ENCODE results near the gene HINT3. TPM values are rescaled to one million over a fixed set of nuclear protein-coding genes. Genes with fewer than 3 reads are reported as not detected.

HINT3 gene
- total and polyA plus RNA-seq, 2 experiments from 2014 or later: 1.8 to 8.0 TPM

DNA sequence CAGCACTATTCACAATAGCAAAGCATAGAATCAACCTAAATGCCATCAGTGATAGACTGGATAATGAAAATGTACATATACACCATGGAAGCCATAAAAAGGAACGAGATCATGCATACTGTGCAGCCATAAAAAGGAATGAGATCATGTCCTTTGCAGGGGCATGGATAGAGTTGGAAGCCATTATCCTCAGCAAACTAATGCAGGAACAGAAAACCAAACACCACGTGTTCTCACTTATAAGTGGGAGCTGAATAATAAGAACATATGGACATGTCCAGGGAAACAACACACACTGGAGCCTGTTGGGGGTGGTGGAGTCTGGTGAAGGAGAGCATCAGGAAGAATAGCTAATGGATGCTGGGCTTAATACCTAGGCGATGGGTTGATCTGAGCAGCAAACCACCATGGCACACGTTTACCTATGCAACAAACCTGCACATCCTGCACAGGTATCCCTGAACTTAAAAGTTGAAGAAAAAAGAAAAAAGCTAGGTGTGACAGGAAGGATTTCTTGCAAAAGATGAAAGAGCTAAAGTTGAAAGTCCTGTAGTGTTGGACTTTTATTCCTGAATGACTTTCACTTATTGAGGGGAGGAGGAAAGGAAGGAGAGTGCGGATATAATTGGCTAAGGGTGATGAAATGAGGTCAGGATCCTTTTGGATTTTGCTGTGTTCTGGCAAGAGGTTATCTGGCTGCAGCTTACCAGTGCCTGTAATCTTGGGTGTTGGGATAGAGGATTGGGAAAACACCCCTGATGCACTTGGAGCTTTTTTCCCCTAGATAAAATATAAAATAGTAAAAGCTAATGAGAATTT lies 38.3 kb downstream of the HINT3 start:
- Histone ChIP-seq H3K4me1 (ENCODE audit: insufficient read depth) (peaks cover 4% of the 10 kb centered on the region), H4K20me1 (replicated peaks; ENCODE audit: insufficient read depth) (peaks cover 12% of the 10 kb centered on the region), H3K27ac (ENCODE audit: low read depth) (peak overlapping the region; percentile 26; the same call in 1 of the 2 replicates), H3K36me3 (ENCODE audit: insufficient read depth) (0 out of 2 replicates have a peak, but pooled peaks cover 10% of the 10 kb centered on the region), H3F3A (replicated peaks; ENCODE audit: low read depth) (no peaks in the 10 kb centered on the region), H3K9me2 (ENCODE audit: insufficient read depth) (no peaks in the 10 kb centered on the region), H3K79me2 (replicated peaks; ENCODE audit: insufficient read depth) (peaks cover 55% of the 10 kb centered on the region), H3K4me2 (no peak overlapping the region), H3K27me3 (ENCODE audit: insufficient read depth) (no peaks in the 10 kb centered on the region), H2AFZ (no peak overlapping the region), H3K4me3 (no peak overlapping the region)
- ATAC-seq (no peak), DNase-seq (ENCODE audit: low spot score) (no peak)
- no peak overlapping the region for H3K4me3 Mint-ChIP-seq
- peaks cover 8% of the 10 kb centered on the region; the same call in 2 of the 3 replicates for H3K4me1 Mint-ChIP-seq
- no peaks in the 10 kb centered on the region for H3K9me3 Mint-ChIP-seq
- peaks cover 25% of the 10 kb centered on the region for H3K36me3 Mint-ChIP-seq (ENCODE audit: low read depth)
- no peaks in the 10 kb centered on the region for H3K27me3 Mint-ChIP-seq (ENCODE audit: insufficient read depth, low read depth, poor library complexity)
- H3K27ac Mint-ChIP-seq: no peak overlapping the region
- no peak for TF ChIP-seq CREB1 (CRISPR knock-in tag; IDR thresholded peaks at IDR 0.05; ENCODE audit: low read depth)
- TF ChIP-seq JUNB (IDR thresholded peaks at IDR 0.05; ENCODE audit: unreplicated experiment): no peak
- no peak for TF ChIP-seq ZNF331 (CRISPR knock-in tag; IDR thresholded peaks at IDR 0.05; ENCODE audit: low read depth)
- TF ChIP-seq, protein P1, sequence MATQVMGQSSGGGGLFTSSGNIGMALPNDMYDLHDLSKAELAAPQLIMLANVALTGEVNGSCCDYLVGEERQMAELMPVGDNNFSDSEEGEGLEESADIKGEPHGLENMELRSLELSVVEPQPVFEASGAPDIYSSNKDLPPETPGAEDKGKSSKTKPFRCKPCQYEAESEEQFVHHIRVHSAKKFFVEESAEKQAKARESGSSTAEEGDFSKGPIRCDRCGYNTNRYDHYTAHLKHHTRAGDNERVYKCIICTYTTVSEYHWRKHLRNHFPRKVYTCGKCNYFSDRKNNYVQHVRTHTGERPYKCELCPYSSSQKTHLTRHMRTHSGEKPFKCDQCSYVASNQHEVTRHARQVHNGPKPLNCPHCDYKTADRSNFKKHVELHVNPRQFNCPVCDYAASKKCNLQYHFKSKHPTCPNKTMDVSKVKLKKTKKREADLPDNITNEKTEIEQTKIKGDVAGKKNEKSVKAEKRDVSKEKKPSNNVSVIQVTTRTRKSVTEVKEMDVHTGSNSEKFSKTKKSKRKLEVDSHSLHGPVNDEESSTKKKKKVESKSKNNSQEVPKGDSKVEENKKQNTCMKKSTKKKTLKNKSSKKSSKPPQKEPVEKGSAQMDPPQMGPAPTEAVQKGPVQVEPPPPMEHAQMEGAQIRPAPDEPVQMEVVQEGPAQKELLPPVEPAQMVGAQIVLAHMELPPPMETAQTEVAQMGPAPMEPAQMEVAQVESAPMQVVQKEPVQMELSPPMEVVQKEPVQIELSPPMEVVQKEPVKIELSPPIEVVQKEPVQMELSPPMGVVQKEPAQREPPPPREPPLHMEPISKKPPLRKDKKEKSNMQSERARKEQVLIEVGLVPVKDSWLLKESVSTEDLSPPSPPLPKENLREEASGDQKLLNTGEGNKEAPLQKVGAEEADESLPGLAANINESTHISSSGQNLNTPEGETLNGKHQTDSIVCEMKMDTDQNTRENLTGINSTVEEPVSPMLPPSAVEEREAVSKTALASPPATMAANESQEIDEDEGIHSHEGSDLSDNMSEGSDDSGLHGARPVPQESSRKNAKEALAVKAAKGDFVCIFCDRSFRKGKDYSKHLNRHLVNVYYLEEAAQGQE (IDR thresholded peaks at IDR 0.05; ENCODE audit: unreplicated experiment): no peak
- TF ChIP-seq, protein P2, sequence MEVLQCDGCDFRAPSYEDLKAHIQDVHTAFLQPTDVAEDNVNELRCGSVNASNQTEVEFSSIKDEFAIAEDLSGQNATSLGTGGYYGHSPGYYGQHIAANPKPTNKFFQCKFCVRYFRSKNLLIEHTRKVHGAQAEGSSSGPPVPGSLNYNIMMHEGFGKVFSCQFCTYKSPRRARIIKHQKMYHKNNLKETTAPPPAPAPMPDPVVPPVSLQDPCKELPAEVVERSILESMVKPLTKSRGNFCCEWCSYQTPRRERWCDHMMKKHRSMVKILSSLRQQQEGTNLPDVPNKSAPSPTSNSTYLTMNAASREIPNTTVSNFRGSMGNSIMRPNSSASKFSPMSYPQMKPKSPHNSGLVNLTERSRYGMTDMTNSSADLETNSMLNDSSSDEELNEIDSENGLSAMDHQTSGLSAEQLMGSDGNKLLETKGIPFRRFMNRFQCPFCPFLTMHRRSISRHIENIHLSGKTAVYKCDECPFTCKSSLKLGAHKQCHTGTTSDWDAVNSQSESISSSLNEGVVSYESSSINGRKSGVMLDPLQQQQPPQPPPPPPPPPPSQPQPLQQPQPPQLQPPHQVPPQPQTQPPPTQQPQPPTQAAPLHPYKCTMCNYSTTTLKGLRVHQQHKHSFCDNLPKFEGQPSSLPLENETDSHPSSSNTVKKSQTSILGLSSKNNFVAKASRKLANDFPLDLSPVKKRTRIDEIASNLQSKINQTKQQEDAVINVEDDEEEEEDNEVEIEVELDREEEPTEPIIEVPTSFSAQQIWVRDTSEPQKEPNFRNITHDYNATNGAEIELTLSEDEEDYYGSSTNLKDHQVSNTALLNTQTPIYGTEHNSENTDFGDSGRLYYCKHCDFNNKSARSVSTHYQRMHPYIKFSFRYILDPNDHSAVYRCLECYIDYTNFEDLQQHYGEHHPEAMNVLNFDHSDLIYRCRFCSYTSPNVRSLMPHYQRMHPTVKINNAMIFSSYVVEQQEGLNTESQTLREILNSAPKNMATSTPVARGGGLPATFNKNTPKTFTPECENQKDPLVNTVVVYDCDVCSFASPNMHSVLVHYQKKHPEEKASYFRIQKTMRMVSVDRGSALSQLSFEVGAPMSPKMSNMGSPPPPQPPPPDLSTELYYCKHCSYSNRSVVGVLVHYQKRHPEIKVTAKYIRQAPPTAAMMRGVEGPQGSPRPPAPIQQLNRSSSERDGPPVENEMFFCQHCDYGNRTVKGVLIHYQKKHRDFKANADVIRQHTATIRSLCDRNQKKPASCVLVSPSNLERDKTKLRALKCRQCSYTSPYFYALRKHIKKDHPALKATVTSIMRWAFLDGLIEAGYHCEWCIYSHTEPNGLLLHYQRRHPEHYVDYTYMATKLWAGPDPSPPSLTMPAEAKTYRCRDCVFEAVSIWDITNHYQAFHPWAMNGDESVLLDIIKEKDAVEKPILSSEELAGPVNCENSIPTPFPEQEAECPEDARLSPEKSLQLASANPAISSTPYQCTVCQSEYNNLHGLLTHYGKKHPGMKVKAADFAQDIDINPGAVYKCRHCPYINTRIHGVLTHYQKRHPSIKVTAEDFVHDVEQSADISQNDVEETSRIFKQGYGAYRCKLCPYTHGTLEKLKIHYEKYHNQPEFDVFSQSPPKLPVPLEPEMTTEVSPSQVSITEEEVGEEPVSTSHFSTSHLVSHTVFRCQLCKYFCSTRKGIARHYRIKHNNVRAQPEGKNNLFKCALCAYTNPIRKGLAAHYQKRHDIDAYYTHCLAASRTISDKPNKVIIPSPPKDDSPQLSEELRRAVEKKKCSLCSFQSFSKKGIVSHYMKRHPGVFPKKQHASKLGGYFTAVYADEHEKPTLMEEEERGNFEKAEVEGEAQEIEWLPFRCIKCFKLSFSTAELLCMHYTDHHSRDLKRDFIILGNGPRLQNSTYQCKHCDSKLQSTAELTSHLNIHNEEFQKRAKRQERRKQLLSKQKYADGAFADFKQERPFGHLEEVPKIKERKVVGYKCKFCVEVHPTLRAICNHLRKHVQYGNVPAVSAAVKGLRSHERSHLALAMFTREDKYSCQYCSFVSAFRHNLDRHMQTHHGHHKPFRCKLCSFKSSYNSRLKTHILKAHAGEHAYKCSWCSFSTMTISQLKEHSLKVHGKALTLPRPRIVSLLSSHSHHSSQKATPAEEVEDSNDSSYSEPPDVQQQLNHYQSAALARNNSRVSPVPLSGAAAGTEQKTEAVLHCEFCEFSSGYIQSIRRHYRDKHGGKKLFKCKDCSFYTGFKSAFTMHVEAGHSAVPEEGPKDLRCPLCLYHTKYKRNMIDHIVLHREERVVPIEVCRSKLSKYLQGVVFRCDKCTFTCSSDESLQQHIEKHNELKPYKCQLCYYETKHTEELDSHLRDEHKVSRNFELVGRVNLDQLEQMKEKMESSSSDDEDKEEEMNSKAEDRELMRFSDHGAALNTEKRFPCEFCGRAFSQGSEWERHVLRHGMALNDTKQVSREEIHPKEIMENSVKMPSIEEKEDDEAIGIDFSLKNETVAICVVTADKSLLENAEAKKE (CRISPR knock-in tag; IDR thresholded peaks at IDR 0.05): no peak
- TF ChIP-seq POLR2AphosphoS5 (IDR thresholded peaks at IDR 0.05; ENCODE audit: low read depth): no peak
- no peak for TF ChIP-seq STAT1 (IDR thresholded peaks at IDR 0.05; ENCODE audit: unreplicated experiment)
- no peak for TF ChIP-seq CTCF (conservative IDR thresholded peaks at IDR 0.05; ENCODE audit: low read depth in 2 of 2)
- no peak for TF ChIP-seq NANOG (IDR thresholded peaks at IDR 0.05; ENCODE audit: borderline replicate concordance)
- no peak for TF ChIP-seq ETS1 (IDR thresholded peaks at IDR 0.05)
- no peak for TF ChIP-seq EZH2 (IDR thresholded peaks at IDR 0.05; ENCODE audit: low read depth, unreplicated experiment)
- TF ChIP-seq ZNF114 (CRISPR knock-in tag; IDR thresholded peaks at IDR 0.05): no peak
- TF ChIP-seq EZH2phosphoT487 (IDR thresholded peaks at IDR 0.05; ENCODE audit: unreplicated experiment): no peak

Measured in GM23338 (cell line).